ENCODE results near the gene WDR74. TPM values are rescaled to one million over a fixed set of nuclear protein-coding genes. Genes with fewer than 3 reads are reported as not detected.

The WDR74 gene
- total and polyA plus RNA-seq, 2 of the 13 experiments (the other 11 are each of a cell fraction or from before 2014, with no cell fraction given) = 77.0 to 83.3 TPM

- TF ChIP-seq PRDM15 (CRISPR knock-in tag; IDR thresholded peaks at IDR 0.05) (no peak), ZNF383 (CRISPR knock-in tag; IDR thresholded peaks at IDR 0.05; ENCODE audit: borderline replicate concordance) (no peak), ASH2L (IDR thresholded peaks at IDR 0.05; ENCODE audit: insufficient read length, low read depth, low read length) (no peak), CBFB (CRISPR knock-in tag; IDR thresholded peaks at IDR 0.05) (no peak), AKAP8 (CRISPR knock-in tag; IDR thresholded peaks at IDR 0.05) (no peak), ZFP90 (CRISPR knock-in tag; IDR thresholded peaks at IDR 0.05; ENCODE audit: borderline replicate concordance) (no peak), SCMH1 (CRISPR knock-in tag; IDR thresholded peaks at IDR 0.05; ENCODE audit: borderline replicate concordance) (no peak), NCOR1 (IDR thresholded peaks at IDR 0.05; ENCODE audit: borderline replicate concordance, low read length) (peak; percentile 8; the same call in 1 of the 2 replicates), EP300 (IDR thresholded peaks at IDR 0.05; ENCODE audit: low read depth in 2 of 2, low read length in 2 of 2) (peak; percentile 22 to 68; a peak in 3 of 4 replicates), EP300 (CRISPR knock-in tag; IDR thresholded peaks at IDR 0.05; ENCODE audit: borderline replicate concordance) (no peak; the same call in 1 of the 2 replicates), ARID2 (CRISPR knock-in tag; IDR thresholded peaks at IDR 0.05; ENCODE audit: borderline replicate concordance) (no peak), RXRB (CRISPR knock-in tag; IDR thresholded peaks at IDR 0.05; ENCODE audit: borderline replicate concordance) (no peak; the same call in 1 of the 2 replicates), AKNA (CRISPR knock-in tag; IDR thresholded peaks at IDR 0.05; ENCODE audit: borderline replicate concordance) (no peak), RBM22 (optimal IDR thresholded peaks at IDR 0.05; ENCODE audit: low read length) (peak; percentile 33), ZNF790 (CRISPR knock-in tag; IDR thresholded peaks at IDR 0.05; ENCODE audit: borderline replicate concordance) (0 out of 2 replicates have a peak, but pooled peaks have one; percentile 15), ZNF17 (CRISPR knock-in tag; IDR thresholded peaks at IDR 0.05) (no peak)
- TF ChIP-seq, protein P1, sequence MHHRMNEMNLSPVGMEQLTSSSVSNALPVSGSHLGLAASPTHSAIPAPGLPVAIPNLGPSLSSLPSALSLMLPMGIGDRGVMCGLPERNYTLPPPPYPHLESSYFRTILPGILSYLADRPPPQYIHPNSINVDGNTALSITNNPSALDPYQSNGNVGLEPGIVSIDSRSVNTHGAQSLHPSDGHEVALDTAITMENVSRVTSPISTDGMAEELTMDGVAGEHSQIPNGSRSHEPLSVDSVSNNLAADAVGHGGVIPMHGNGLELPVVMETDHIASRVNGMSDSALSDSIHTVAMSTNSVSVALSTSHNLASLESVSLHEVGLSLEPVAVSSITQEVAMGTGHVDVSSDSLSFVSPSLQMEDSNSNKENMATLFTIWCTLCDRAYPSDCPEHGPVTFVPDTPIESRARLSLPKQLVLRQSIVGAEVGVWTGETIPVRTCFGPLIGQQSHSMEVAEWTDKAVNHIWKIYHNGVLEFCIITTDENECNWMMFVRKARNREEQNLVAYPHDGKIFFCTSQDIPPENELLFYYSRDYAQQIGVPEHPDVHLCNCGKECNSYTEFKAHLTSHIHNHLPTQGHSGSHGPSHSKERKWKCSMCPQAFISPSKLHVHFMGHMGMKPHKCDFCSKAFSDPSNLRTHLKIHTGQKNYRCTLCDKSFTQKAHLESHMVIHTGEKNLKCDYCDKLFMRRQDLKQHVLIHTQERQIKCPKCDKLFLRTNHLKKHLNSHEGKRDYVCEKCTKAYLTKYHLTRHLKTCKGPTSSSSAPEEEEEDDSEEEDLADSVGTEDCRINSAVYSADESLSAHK (CRISPR knock-in tag; IDR thresholded peaks at IDR 0.05; ENCODE audit: borderline replicate concordance) = no peak
Measured at GRCh38 chr11:62881579-62882430, 42.4 kb upstream of the WDR74 start (continued).

Data from HepG2 (cell line).